Fibroblast of the aortic adventitia (primary cell): ENCODE results near the gene NUFIP1. TPM values are rescaled to one million over a fixed set of nuclear protein-coding genes. Genes with fewer than 3 reads are reported as not detected.
"Not testable (repeated sequence)": the region's sequence is repeated elsewhere in the genome, so short reads cannot be mapped to it uniquely, and the experiment has no call there.

Experiments
- DNase-seq: peaks from one replicate; pipeline ENCODE4 v3.0.0-alpha.2; 2010; ENCODE audit warnings: low read depth
- H3K4me3 ChIP-seq: 2 replicates; pipeline ENCODE4 v1.5.1; 2011; ENCODE audit warnings: low read depth, mild to moderate bottlenecking, control low read depth, low read length, moderate library complexity
- CTCF ChIP-seq: IDR thresholded peaks from 2 replicates; pipeline ENCODE4 v1.5.1; 2011; ENCODE audit warnings: mild to moderate bottlenecking, low read length, control low read depth, inconsistent platforms; ENCODE audit not compliant: insufficient read depth
- small RNA-seq: library from RNA; depleted of rRNA; stranded (forward); fragments of <200 nt; gene quantifications from one replicate; pipeline ENCODE3, GENCODE V24; 2012
- total RNA-seq: library from RNA; depleted of rRNA; stranded (reverse); fragments of >200 nt; gene quantifications from 2 replicates; pipeline ENCODE4 v1.2.3, GENCODE V29; 2012; ENCODE audit warnings: low replicate concordance

The NUFIP1 gene
- total RNA-seq, 1 donor = 4.5 TPM

GRCh38 chr13:44902738-44903137, 86.5 kb downstream of the NUFIP1 start:
- TF ChIP-seq CTCF = no peak
- no peak overlapping the region for H3K4me3 ChIP-seq
- DNase-seq = no peak

GRCh38 chr13:44899967-44900366, 89.3 kb downstream of the NUFIP1 start:
- no peak for TF ChIP-seq CTCF
- no peak overlapping the region for H3K4me3 ChIP-seq
- no peak for DNase-seq

- DNase-seq, H3K4me3 ChIP-seq: not testable (repeated sequence)
Measured at GRCh38 chr13:44898308-44898707, 91.0 kb downstream of the NUFIP1 start.

GRCh38 chr13:44895953-44896335, 93.3 kb downstream of the NUFIP1 start:
- no peak for DNase-seq
- no peak for TF ChIP-seq CTCF

GRCh38 chr13:44895264-44895952, 93.9 kb downstream of the NUFIP1 start:
- no peak for DNase-seq
- no peak overlapping the region for H3K4me3 ChIP-seq
- TF ChIP-seq CTCF = no peak

More at GRCh38 chr13:44895953-44896335, 93.3 kb downstream of the NUFIP1 start:
- H3K4me3 ChIP-seq = no peak overlapping the region

GRCh38 chr13:44894001-44894770, 95.1 kb downstream of the NUFIP1 start:
- no peak for TF ChIP-seq CTCF
- no peak overlapping the region for H3K4me3 ChIP-seq

More at GRCh38 chr13:44894001-44894770, 95.1 kb downstream of the NUFIP1 start:
- no peak for DNase-seq

Small RNA genes within 50 kb of the gene (small RNA-seq; reads per million reads assigned to genes)
- not detected for gene RN7SL49P

Other genes with a start within 250 kb of the NUFIP1 start
- gene GPALPP1, start 67 bp upstream of the NUFIP1 start, total RNA-seq = 20.6 and 31.2 TPM in 2 replicates
- gene GTF2F2, start 131.0 kb upstream of the NUFIP1 start, total RNA-seq = 16.6 and 19.0 TPM in 2 replicates
- gene KCTD4, start 211.6 kb upstream of the NUFIP1 start, total RNA-seq = not detected in 2 replicates